GM23338 (cell line): ENCODE data around the gene FLNC. TPM values are rescaled to one million over a fixed set of nuclear protein-coding genes. Genes with fewer than 3 reads are reported as not detected.

ENCODE experiments used
- ATAC-seq: fragments of 200-7000 bp; cut with Tn5 transposase; 3 replicates; pipeline ENCODE4 v1.9.1; 2020
- DNase-seq: peaks from one replicate; pipeline ENCODE4 v3.0.0-alpha.2; 2015; ENCODE audit warnings: low spot score
- H2AFZ ChIP-seq: fragments of 200-600 bp; sonication (generic); 2 replicates; pipeline ENCODE4 v1.8.0; 2016; ENCODE audit warnings: antibody characterized with exemption, mild to moderate bottlenecking, moderate library complexity
- H3F3A ChIP-seq: fragments of 200-600 bp; sonication (generic); replicated peaks from 2 replicates; pipeline ENCODE4 v1.8.0; 2017; ENCODE audit warnings: antibody characterized with exemption, mixed run types, low read depth
- H3K27ac ChIP-seq: fragments of 200-600 bp; sonication (generic); 2 replicates; pipeline ENCODE4 v1.6.1; 2016; ENCODE audit warnings: low read depth
- H3K27me3 ChIP-seq: fragments of 200-600 bp; sonication (generic); 2 replicates; pipeline ENCODE4 v1.8.0; 2016; ENCODE audit warnings: mild to moderate bottlenecking, mixed run types, moderate library complexity; ENCODE audit not compliant: insufficient read depth
- H3K36me3 ChIP-seq: fragments of 200-600 bp; sonication (generic); 2 replicates; pipeline ENCODE4 v1.8.0; 2016; ENCODE audit warnings: mild to moderate bottlenecking; ENCODE audit not compliant: insufficient read depth
- H3K4me1 ChIP-seq: fragments of 200-600 bp; sonication (generic); 2 replicates; pipeline ENCODE4 v1.8.0; 2016; ENCODE audit warnings: mild to moderate bottlenecking, moderate library complexity; ENCODE audit not compliant: insufficient read depth
- H3K4me2 ChIP-seq: fragments of 200-600 bp; sonication (generic); 2 replicates; pipeline ENCODE4 v1.7.1; 2017; ENCODE audit warnings: mixed run types
- H3K4me3 ChIP-seq: fragments of 200-600 bp; sonication (generic); 2 replicates; pipeline ENCODE4 v1.6.1; 2016; ENCODE audit warnings: mixed run types
- H3K79me2 ChIP-seq: fragments of 200-600 bp; sonication (generic); replicated peaks from 2 replicates; pipeline ENCODE4 v1.8.0; 2017; ENCODE audit warnings: mild to moderate bottlenecking; ENCODE audit not compliant: insufficient read depth
- H3K9me2 ChIP-seq: fragments of 200-600 bp; sonication (generic); 2 replicates; pipeline ENCODE4 v1.8.0; 2017; ENCODE audit not compliant: insufficient read depth
- H4K20me1 ChIP-seq: fragments of 200-600 bp; sonication (generic); replicated peaks from 2 replicates; pipeline ENCODE4 v1.8.0; 2017; ENCODE audit warnings: mild to moderate bottlenecking; ENCODE audit not compliant: insufficient read depth
- H3K27ac Mint-ChIP-seq: 2 replicates; pipeline ENCODE4 v1.8.0; 2020; ENCODE audit warnings: inconsistent platforms, mild to moderate bottlenecking, moderate library complexity, mixed read lengths
- H3K27me3 Mint-ChIP-seq: 3 replicates; pipeline ENCODE4 v1.8.0; 2022; ENCODE audit warnings: low read depth, mild to moderate bottlenecking, moderate library complexity, mixed read lengths, inconsistent platforms; ENCODE audit not compliant: insufficient read depth, poor library complexity
- H3K36me3 Mint-ChIP-seq: 3 replicates; pipeline ENCODE4 v1.8.0; 2021; ENCODE audit warnings: low read depth, mild to moderate bottlenecking, inconsistent platforms, moderate library complexity, mixed read lengths
- H3K4me1 Mint-ChIP-seq: 3 replicates; pipeline ENCODE4 v1.8.0; 2020; ENCODE audit warnings: mild to moderate bottlenecking, inconsistent platforms, mixed read lengths
- H3K4me3 Mint-ChIP-seq: 3 replicates; pipeline ENCODE4 v1.8.0; 2021; ENCODE audit warnings: moderate library complexity, mild to moderate bottlenecking, inconsistent platforms, mixed read lengths
- H3K9me3 Mint-ChIP-seq: 3 replicates; pipeline ENCODE4 v1.8.0; 2020; ENCODE audit warnings: moderate library complexity, mild to moderate bottlenecking, inconsistent platforms, mixed read lengths
- JUNB ChIP-seq: IDR thresholded peaks from one replicate; pipeline ENCODE4 v1.6.1; 2016; ENCODE audit warnings: antibody characterized with exemption; ENCODE audit not compliant: unreplicated experiment
- NANOG ChIP-seq: IDR thresholded peaks from 2 replicates; pipeline ENCODE4 v1.6.1; 2016; ENCODE audit warnings: antibody characterized with exemption, borderline replicate concordance
- STAT1 ChIP-seq: IDR thresholded peaks from one replicate; pipeline ENCODE4 v1.6.1; 2016; ENCODE audit warnings: antibody characterized with exemption; ENCODE audit not compliant: unreplicated experiment
- ZNF462 ChIP-seq: fragments of 250-450 bp; sonication (Bioruptor Pico); IDR thresholded peaks from 2 replicates; pipeline ENCODE4 v1.5.0; 2020; ENCODE audit warnings: mild to moderate bottlenecking, moderate library complexity
- polyA plus RNA-seq: library from polyadenylated mRNA; unstranded; fragments of >200 nt; fragmentation: Nextera tagmentation; extraction: Ambion mirVana; gene quantifications from 2 replicates; pipeline ENCODE4 v1.2.1, GENCODE V29; 2016
- total RNA-seq: library from RNA; depleted of rRNA; stranded (reverse); fragments of >200 nt; shearing (Covaris generic); gene quantifications from 2 replicates; pipeline ENCODE4 v1.2.3, GENCODE V29; 2014
- TF ChIP-seq, protein P1 (sequence below), 2 experiments: fragments of 200-600 bp in 1 of 2; sonication (generic) in 1 of 2; conservative IDR thresholded peaks; 2 replicates each; pipeline versions ENCODE4 v1.5.1 to v1.6.1; 2016 to 2017; ENCODE audit warnings: antibody characterized with exemption in 2 of 2, low read depth in 2 of 2, mild to moderate bottlenecking in 2 of 2, moderate library complexity in 1 of 2

Gene FLNC
- total and polyA plus RNA-seq, 2 experiments from 2014 or later: 0.65 to 11.8 TPM

DNA sequence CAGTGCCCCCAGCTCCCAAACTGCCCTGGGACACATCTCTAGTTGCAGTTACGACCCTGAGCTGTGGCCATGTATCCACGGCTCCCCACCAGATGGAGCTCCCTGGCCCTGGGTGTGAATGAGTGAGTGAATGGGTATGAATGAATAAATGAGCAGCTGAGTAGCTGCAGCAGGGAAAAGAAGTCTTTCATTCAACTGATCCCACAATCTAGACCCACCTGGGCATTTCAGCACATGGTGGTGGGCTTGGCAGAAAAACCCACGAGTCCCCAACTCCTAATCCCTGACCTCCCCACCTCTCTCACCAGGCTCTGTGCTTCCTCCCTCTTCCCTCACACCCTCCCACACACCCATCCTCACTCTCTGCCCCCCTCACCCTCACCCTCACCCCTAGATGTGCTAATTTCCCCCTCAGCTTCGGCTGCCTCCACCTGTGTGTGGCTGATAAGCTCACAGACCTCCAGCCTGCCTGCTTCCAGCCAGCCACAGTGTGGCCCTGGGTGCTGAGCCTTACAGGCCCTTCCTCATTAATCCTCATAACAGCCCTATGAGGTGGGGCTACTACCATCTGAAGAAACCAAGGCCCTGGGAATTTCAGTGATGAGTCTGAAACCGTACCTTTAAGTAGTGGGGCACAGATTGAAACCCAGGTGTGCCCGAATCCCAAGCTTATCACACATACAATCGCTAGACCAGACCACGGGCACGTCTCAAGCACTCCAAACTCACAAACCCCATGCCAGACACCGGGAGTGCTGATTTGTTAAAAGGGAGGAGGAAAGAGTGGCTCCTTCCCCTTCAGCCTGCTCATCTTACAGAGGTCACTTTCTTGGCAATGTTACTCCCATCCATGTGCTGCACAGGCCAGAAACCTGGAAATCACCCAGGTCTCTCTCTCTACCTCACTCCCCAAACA is 30.2 kb downstream of the FLNC start:
- Histone ChIP-seq H3K79me2 (peaks cover 12% of the 10 kb centered on the region), H3K4me2 (no peak overlapping the region), H3K27ac (no peak overlapping the region), H2AFZ (0 out of 2 replicates have a peak overlapping the region, but pooled peaks have one; percentile 18), H3F3A (peaks cover 4% of the 10 kb centered on the region; the same call in 1 of the 2 replicates), H3K36me3 (no peaks in the 10 kb centered on the region), H3K4me3 (no peak overlapping the region), H4K20me1 (peaks cover 4% of the 10 kb centered on the region), H3K4me1 (peaks cover 7% of the 10 kb centered on the region), H3K9me2 (no peaks in the 10 kb centered on the region), H3K27me3 (no peaks in the 10 kb centered on the region)
- peak overlapping the region; percentile 43; the same call in 1 of the 2 replicates for H3K27ac Mint-ChIP-seq
- ATAC-seq (peak; percentile 20), DNase-seq (peak; percentile 47)
- peaks cover 30% of the 10 kb centered on the region for H3K4me1 Mint-ChIP-seq
- peak overlapping the region; percentile 1; the same call in 1 of the 3 replicates for H3K4me3 Mint-ChIP-seq
- peaks cover 21% of the 10 kb centered on the region for H3K27me3 Mint-ChIP-seq
- TF ChIP-seq ZNF462: no peak
- no peak for TF ChIP-seq JUNB
- TF ChIP-seq, protein P1, sequence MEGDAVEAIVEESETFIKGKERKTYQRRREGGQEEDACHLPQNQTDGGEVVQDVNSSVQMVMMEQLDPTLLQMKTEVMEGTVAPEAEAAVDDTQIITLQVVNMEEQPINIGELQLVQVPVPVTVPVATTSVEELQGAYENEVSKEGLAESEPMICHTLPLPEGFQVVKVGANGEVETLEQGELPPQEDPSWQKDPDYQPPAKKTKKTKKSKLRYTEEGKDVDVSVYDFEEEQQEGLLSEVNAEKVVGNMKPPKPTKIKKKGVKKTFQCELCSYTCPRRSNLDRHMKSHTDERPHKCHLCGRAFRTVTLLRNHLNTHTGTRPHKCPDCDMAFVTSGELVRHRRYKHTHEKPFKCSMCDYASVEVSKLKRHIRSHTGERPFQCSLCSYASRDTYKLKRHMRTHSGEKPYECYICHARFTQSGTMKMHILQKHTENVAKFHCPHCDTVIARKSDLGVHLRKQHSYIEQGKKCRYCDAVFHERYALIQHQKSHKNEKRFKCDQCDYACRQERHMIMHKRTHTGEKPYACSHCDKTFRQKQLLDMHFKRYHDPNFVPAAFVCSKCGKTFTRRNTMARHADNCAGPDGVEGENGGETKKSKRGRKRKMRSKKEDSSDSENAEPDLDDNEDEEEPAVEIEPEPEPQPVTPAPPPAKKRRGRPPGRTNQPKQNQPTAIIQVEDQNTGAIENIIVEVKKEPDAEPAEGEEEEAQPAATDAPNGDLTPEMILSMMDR (conservative IDR thresholded peaks at IDR 0.05; ENCODE audit: low read depth in 2 of 2): peak; percentile 31 to 66
- TF ChIP-seq NANOG: no peak
- no peak for TF ChIP-seq STAT1
- H3K36me3 Mint-ChIP-seq: peaks cover 6% of the 10 kb centered on the region; the same call in 2 of the 3 replicates
- no peaks in the 10 kb centered on the region for H3K9me3 Mint-ChIP-seq
